Measurements from ENCODE around the gene TMED9. TPM values are rescaled to one million over a fixed set of nuclear protein-coding genes. Genes with fewer than 3 reads are reported as not detected.

Gene TMED9
- total and polyA plus RNA-seq, 2 of the 4 experiments (the other 2 are of a cell fraction): 123 to 357 TPM

DNA sequence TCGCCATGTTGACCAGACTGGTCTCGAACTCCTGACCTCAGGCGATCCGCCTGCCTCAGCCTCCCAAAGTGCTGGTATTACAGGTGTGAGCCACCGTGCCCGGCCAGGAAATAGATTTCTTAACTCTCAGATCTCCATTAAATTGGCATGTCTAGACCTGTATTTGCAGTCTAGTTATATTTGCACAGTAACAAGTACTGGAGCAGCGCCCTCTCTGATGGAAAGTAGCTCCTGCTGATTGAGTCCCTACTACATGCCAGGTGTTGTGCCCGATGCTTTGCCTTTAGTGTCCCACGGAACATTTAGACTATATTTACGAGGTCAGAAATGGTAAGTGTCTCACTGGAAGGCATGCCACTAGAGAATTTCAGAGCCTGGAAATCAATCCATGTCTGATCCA is 15.8 kb upstream of the TMED9 start:
- no peak overlapping the region for H2BK15ac ChIP-seq (ENCODE audit: low read depth, low read length)
- ATAC-seq (ENCODE audit: low read depth) (no peak), DNase-seq (no peak)
- no peaks in the 10 kb centered on the region for H4K20me1 ChIP-seq (ENCODE audit: insufficient read depth, low read length)
- POLR2A ChIA-PET (ENCODE audit: unreplicated experiment): no interaction called here
- in situ Hi-C loops (cut with MboI; ENCODE audit: low sequenced_read_pairs) (no loop called here), intact Hi-C loops (cut with micrococcal nuclease) (no loop called here), dilution Hi-C loops (cut with HindIII; ENCODE audit: low sequenced_read_pairs, unreplicated experiment) (no loop called here)
- no peak overlapping the region for H2BK5ac ChIP-seq (ENCODE audit: low read depth, low read length, poor library complexity, severe bottlenecking)
- H3K9me3 ChIP-seq (ENCODE audit: control insufficient read depth, insufficient read depth, low read length): no peaks in the 10 kb centered on the region
- no peaks in the 10 kb centered on the region for H3K36me3 ChIP-seq (ENCODE audit: control insufficient read depth, insufficient read depth, low read length)
- no peak overlapping the region for H4K8ac ChIP-seq (ENCODE audit: low read depth in 2 of 2, low read length in 2 of 2)
- BruUV-seq (replicated peaks): no TSS peak
- no peaks in the 10 kb centered on the region for H3K4me1 ChIP-seq (ENCODE audit: control insufficient read depth, insufficient read depth, low read length)
- H2BK120ac ChIP-seq (ENCODE audit: low read depth, low read length): no peak overlapping the region
- no peak overlapping the region for H2AK9ac ChIP-seq (replicated peaks; ENCODE audit: low read depth, low read length, poor library complexity)
- no peak overlapping the region for H3K4me3 ChIP-seq (ENCODE audit: insufficient read depth, low read depth, low read length)
- no peak overlapping the region for H3K23ac ChIP-seq (ENCODE audit: low read depth, low read length)
- WGBS, 2 experiments (ENCODE audit: extremely low coverage in 2 of 2, insufficient read length in 1 of 2): 65% methylated on average over 4 of the region's 10 CpGs; no CpG with 5 or more reads in 1 of the 2 experiments
- peaks cover 13% of the 10 kb centered on the region for H3K27me3 ChIP-seq (ENCODE audit: control insufficient read depth, insufficient read depth, low read length)
- no peak overlapping the region for H4K5ac ChIP-seq (ENCODE audit: low read depth, low read length)
- H3K9ac ChIP-seq (ENCODE audit: low read depth, low read length): no peak overlapping the region
- H2AK5ac ChIP-seq (ENCODE audit: low read depth, low read length): no peak overlapping the region
- TF ChIP-seq NFE2L2 (IDR thresholded peaks at IDR 0.05; ENCODE audit: low read depth, low read length): no peak
- no peak for TF ChIP-seq MAZ (IDR thresholded peaks at IDR 0.05; ENCODE audit: borderline replicate concordance, low read depth, low read length)
- no peak for TF ChIP-seq RFX5 (IDR thresholded peaks at IDR 0.05; ENCODE audit: low read depth, low read length)
- TF ChIP-seq FOS (IDR thresholded peaks at IDR 0.05; ENCODE audit: low read depth, low read length): no peak
- TF ChIP-seq POLR2A (IDR thresholded peaks at IDR 0.05; ENCODE audit: low read depth, low read length): no peak
- no peak for TF ChIP-seq CEBPB (IDR thresholded peaks at IDR 0.05; ENCODE audit: low read depth, low read length)
- TF ChIP-seq RAD21 (IDR thresholded peaks at IDR 0.05; ENCODE audit: low read length): no peak
- no peak for TF ChIP-seq MXI1 (IDR thresholded peaks at IDR 0.05; ENCODE audit: borderline replicate concordance, low read depth, low read length)
- TF ChIP-seq MAFK (IDR thresholded peaks at IDR 0.05; ENCODE audit: low read depth, low read length): no peak
- TF ChIP-seq SMC3 (IDR thresholded peaks at IDR 0.05; ENCODE audit: low read depth, low read length): no peak
- no peak for TF ChIP-seq CTCF (conservative IDR thresholded peaks at IDR 0.05; ENCODE audit: low read depth, low read length)
- TF ChIP-seq CHD1 (IDR thresholded peaks at IDR 0.05; ENCODE audit: low read depth, low read length): no peak
- no peak for TF ChIP-seq BHLHE40 (IDR thresholded peaks at IDR 0.05; ENCODE audit: low read depth, low read length)
- no peak for TF ChIP-seq USF2 (IDR thresholded peaks at IDR 0.05; ENCODE audit: low read depth, low read length)
- no peak for TF ChIP-seq RCOR1 (IDR thresholded peaks at IDR 0.05; ENCODE audit: insufficient replicate concordance, low read length)
- TF ChIP-seq, protein P1, sequence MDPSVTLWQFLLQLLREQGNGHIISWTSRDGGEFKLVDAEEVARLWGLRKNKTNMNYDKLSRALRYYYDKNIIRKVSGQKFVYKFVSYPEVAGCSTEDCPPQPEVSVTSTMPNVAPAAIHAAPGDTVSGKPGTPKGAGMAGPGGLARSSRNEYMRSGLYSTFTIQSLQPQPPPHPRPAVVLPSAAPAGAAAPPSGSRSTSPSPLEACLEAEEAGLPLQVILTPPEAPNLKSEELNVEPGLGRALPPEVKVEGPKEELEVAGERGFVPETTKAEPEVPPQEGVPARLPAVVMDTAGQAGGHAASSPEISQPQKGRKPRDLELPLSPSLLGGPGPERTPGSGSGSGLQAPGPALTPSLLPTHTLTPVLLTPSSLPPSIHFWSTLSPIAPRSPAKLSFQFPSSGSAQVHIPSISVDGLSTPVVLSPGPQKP (IDR thresholded peaks at IDR 0.05; ENCODE audit: borderline replicate concordance, low read depth, low read length): no peak
- no peaks in the 10 kb centered on the region for H3K79me1 ChIP-seq (ENCODE audit: low read depth in 1 of 2, low read length in 2 of 2)
- CTCF ChIA-PET: no interaction called here
- no peaks in the 10 kb centered on the region for H3K9me1 ChIP-seq (ENCODE audit: insufficient read depth, low read length)
- no peak overlapping the region for H3K27ac ChIP-seq (ENCODE audit: insufficient read depth, low read length)
- H3K4me2 ChIP-seq (ENCODE audit: low read depth, low read length): no peak overlapping the region
- no peak overlapping the region for H2AFZ ChIP-seq (replicated peaks; ENCODE audit: low read length, poor library complexity)
- no peak overlapping the region for H3K56ac ChIP-seq (ENCODE audit: extremely low read depth, insufficient read depth, low read length)
- H2BK20ac ChIP-seq (ENCODE audit: low read depth, low read length): no peak overlapping the region
- no peak overlapping the region for H3K4ac ChIP-seq (ENCODE audit: low read depth, low read length)
- no peak overlapping the region for H3K14ac ChIP-seq (replicated peaks; ENCODE audit: low read depth, low read length)
- H4K91ac ChIP-seq (ENCODE audit: insufficient read depth, low read depth, low read length): no peak overlapping the region
- H3K18ac ChIP-seq (ENCODE audit: low read depth, low read length): no peak overlapping the region
